GM15510 (cell line): Measurements from ENCODE around the gene TFR2.

Experiments used
- POLR2A ChIP-seq: IDR thresholded peaks from 3 replicates; pipeline ENCODE4 v1.6.1; 2011; ENCODE audit warnings: borderline replicate concordance; ENCODE audit not compliant: insufficient read length; ENCODE audit errors: extremely low read depth

TFR2 gene

GRCh38 chr7:100598425-100598824, 42.9 kb downstream of the TFR2 start:
- TF ChIP-seq POLR2A: no peak

- TF ChIP-seq POLR2A: no peak
Observed at GRCh38 chr7:100595188-100595587, 46.2 kb downstream of the TFR2 start.

- no peak for TF ChIP-seq POLR2A
Observed at GRCh38 chr7:100591596-100591995, 49.8 kb downstream of the TFR2 start.

GRCh38 chr7:100590077-100590737, 51.1 kb downstream of the TFR2 start:
- no peak for TF ChIP-seq POLR2A

- TF ChIP-seq POLR2A: no peak
Observed at GRCh38 chr7:100589341-100589947, 51.9 kb downstream of the TFR2 start.

- no peak for TF ChIP-seq POLR2A
Observed at GRCh38 chr7:100588438-100588837, 52.9 kb downstream of the TFR2 start.

GRCh38 chr7:100586266-100587025, 54.9 kb downstream of the TFR2 start, which contains the start of gene FBXO24:
TSS of gene FBXO24 (plus strand) at chr7:100586328. CDS start at chr7:100586626, 298 bp downstream.
- peak; percentile 72 for TF ChIP-seq POLR2A

- TF ChIP-seq POLR2A: peak; percentile 97
Observed at GRCh38 chr7:100585511-100586265, 55.7 kb downstream of the TFR2 start, which contains the start of gene LRCH4. TSS of gene LRCH4 (minus strand) at chr7:100586129. CDS start at chr7:100586100, 29 bp downstream.

- TF ChIP-seq POLR2A: no peak
Observed at GRCh38 chr7:100584683-100585510, 56.5 kb downstream of the TFR2 start.

GRCh38 chr7:100584054-100584682, 57.2 kb downstream of the TFR2 start:
- TF ChIP-seq POLR2A: peak; percentile 21

GRCh38 chr7:100583132-100584053, 58.0 kb downstream of the TFR2 start:
- TF ChIP-seq POLR2A: no peak

- no peak for TF ChIP-seq POLR2A
Observed at GRCh38 chr7:100582650-100583049, 58.7 kb downstream of the TFR2 start.
